GM21381 (cell line): ENCODE data around the gene GRAP.

Source experiments
- ATAC-seq: cut with Tn5 transposase; IDR thresholded peaks from one replicate; pipeline ENCODE4 v1.9.1; 2021; ENCODE audit warnings: mild to moderate bottlenecking, moderate library complexity; ENCODE audit not compliant: unreplicated experiment

GRAP gene

DNA sequence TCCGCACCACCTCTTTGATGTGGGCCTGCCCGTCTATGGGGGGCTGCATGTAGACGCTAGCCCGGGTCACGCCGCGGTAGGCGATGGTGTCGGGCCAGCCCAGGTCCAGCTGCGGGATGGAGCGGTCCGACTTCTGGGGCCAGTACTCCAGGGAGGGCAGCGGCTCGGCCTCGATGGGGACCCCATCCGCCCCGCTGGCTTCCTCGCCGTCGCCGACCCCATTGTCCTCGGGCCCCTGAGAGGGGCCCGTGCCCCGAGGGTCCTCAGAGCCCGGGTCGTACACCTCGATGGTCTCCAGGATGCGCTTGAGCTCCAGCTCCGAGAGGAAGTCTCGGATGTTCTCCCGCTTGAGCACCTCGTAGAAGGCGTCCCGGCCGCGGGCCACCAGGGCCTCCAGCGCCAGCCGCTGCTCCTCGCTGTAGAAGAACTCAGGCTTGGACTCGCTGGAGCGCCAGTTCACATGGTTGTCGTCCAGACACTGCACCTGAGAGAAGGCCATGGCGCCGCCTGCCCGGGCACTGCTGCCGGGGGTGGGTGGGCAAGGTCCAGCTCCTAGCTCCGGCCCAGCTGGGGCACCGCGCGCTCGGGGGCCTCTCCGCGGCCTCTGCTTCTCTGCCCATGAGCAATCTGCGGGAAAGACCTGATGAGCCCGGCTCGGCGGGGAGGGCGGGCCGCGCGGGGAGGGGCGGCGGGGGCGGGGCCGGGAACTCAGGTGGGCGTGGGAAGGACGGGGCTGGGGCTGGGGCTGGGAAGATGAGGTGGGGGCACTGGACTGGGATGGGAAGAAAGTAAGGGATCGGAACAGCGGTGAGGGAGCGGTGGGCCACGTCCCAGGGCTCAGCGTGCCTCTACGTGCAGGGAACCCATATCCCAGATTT is 43.0 kb downstream of the GRAP start:
- no peak for ATAC-seq

DNA sequence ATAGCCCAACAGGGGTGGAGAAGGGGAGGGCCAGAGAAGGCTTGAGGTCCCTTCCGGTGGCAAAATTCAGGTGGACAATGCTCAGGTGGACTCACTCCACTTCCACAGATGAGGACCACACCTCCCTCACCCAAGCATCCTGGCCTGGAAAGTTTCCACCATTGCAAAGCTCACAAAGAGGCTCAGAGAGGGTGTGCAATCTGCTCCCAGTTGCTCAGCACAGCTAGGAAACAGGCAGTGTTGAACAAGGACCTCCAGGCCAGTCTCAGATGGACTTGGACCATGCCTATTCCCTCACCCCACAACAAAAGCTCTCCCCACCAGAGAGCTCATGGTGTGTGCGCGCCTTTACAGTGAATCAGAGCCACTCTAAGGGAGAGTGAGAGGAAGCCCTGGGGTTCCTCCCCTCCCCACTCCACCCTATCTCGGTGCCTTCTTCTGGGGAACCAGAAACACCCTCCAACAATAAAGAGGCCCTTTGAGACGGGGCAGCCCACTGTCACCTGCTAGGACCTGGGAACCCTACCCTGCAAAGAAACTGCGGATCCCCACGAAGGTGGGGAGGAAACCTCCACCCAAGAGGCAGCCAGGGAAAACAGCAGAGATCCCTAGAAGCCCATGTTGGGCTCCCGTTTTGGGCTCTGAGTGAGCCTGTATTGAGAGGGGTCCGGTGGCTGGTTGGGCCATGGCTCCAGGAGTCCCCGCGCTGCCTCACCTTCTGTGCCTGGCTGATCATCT is 43.8 kb downstream of the GRAP start:
- no peak for ATAC-seq

DNA sequence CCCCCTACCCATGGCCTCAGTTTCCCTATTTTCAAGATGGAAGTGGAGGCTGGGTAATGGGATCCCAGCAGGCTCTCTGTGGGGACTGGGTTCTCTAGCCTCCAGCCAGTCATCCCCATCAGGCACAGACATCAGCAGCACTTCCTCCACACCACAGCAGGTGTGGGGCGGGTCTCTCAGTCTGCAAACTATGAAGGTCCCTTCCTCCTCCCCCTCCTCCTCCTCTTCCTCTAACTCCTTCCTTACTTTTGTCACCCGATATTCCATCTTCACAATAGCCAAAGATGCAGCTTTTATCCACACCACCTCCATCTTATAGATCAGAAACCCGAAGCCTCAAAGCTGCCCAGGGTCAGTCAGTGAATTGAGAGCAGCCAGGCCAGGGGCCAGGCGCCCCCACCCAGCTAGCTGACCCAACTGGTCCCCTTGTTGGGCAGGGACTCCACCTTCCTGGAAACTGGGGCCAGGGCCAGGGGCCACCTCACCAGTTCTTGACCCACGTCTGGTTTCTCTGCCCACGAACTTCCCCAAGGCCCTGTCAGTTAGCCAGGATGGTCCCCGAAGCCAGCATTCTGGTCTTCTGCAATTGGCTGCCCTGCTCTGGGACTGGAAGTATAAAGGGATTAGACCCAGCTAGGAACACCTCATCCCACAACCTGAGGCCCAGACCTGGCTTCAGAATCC is 44.7 kb downstream of the GRAP start:
- ATAC-seq, result no peak

DNA sequence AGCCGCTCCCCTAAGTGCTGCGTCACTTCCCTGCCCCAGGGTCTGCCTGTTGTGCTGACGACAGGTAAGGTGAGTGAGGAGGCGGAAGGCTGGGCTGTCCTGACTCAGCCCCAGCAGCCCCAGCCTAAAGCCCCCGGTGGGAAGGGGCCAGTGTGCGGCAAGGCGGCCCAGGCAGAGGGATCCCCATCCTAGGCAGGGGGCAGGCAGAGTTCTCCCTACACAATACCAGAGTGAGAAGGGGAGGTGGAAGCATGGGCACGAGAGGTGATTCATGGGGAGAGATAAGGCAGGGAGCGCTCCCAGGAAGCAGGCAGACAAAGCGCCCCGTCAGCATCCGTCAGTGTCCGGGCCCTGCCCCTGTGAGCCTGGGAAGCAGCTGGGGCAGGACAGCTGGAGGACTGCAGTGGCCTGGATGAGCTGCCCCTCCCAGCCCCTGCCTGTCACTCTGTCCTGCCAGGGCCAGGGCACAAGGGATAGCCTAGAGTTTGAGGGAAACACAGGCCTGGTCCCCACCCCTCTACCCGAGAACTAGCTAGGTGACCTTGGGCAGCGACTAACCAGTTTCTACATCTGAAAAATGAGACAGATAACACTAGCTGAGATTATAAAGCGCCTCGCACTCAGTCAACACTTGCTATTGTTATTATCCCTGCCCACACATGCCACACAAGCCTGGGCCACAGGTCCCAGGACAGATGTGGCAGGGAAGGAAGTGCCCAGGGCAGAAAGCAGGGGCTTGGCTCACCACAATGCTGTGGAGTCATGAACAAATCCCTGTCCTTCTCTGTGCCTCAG is 46.0 kb downstream of the GRAP start:
- no peak for ATAC-seq

DNA sequence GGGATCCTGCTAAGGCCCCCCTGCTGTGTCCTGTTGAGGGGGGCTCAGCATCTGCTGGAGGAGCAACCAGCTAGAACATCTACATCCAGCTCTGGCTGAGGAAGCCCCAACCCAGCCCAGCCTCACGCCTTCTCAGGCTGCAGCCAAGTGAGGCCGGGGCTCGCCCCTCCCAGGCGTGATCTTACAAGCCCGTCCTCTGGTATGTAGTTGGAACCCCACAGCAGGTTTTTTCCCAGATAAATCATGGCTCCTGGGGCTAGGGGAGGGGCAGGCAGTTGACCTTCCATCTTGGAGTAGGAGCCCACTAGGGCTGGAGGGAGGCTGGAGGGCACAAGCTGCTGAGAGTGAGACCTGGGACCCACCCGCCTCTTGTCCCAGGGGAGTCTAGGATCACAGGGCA is 46.8 kb downstream of the GRAP start:
- no peak for ATAC-seq

DNA sequence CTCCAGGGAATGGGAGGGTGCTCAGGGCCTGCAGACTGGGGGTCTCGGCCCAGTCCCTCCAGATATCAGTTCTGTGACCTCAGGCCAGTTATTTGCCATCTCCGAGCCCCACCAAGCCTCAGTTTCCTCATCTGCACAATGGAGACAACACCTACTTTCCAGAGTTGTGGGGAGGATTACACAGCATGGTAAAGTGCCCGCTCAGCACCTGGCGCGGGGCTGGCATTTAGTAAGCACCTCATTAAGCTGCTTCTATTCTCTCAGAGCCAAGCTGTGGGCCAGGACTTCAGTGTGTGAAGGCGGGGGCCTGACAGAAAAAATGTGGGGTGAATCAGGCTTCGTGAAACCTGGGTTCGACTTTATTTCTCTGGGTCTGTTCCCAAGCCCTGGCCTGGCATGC is 47.4 kb downstream of the GRAP start:
- ATAC-seq, result no peak

DNA sequence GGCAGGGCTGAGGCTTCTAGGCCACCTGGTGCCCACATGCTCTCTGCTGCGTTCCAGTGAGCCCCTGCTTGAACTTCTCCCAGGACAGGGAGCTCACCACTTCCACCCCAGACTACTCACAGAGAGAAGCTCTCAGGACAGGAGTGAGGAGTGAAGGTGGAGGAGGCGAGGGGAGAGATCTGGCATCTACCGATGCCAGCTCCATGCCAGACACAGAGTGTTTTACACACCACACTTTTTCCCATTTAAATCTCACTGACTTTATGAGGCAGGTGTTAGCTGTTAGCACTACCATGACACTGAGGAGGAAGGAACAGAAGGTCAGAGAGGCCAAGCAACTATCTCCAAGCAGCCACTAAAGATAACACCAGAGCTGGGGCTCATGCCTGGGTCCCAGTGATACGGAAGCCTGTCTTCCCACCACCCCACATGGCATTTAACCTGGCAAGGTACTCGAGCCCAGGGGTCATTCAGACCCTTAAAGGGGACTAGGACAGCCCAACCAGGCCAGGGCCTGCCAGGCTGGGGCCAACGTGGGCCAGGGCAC is 49.0 kb downstream of the GRAP start:
- no peak for ATAC-seq

DNA sequence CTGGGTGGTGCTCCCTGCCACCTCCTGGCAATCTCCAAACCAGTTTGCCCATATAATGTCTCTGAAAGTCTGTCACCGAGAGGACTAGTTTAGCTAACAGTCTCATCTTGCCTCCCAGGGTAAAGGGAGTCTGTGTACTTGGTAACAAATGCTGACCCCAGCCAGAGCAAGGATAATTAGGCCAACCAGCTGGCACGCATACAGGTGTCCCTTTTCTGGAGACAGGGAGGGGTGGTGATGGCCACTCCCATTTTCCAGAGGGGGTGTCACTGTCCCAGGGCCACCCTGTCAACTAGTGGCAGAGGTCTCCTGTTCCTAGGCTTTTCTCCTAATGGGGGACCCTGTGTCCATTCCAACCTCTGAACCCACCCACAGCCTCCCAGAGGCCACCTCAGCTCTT is 50.3 kb downstream of the GRAP start:
- no peak for ATAC-seq

DNA sequence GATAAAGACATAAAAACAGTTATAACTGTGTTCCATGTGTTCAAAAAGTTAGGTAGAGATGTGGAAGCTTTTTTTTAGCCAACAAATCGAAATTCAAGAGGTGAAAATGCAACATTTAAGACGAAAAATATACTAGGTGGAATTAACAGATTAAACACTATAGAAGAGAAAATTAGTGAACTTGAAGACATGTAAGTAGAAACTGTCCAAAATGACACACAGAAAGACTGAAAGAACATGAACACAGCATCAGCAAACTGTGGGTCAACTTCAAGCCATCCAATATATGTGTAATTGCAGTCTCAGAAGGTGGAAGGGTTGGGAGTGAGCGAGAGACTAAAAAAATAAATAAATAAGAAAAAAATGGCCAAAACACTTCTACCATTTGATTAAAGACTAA is 51.5 kb downstream of the GRAP start:
- ATAC-seq, result no peak

DNA sequence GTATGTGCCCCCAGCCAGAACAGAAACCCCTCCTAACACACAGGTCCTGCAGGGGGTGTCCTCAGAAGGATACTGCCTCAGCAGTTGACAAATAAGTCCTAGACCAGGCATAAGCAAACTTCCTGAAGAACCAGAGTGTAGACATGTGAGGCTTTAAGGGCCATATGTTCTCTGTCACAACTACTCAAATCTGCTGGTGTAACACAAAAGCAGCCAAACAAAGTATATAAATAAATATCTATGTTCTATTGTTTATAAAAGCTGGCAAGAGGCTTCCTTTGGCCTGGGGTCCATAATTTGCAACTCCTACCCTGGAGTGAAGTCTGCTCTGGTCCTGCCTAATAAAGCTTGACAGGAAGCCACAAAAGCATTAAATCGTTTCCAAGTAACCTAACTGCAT is 52.1 kb downstream of the GRAP start:
- ATAC-seq, result no peak

DNA sequence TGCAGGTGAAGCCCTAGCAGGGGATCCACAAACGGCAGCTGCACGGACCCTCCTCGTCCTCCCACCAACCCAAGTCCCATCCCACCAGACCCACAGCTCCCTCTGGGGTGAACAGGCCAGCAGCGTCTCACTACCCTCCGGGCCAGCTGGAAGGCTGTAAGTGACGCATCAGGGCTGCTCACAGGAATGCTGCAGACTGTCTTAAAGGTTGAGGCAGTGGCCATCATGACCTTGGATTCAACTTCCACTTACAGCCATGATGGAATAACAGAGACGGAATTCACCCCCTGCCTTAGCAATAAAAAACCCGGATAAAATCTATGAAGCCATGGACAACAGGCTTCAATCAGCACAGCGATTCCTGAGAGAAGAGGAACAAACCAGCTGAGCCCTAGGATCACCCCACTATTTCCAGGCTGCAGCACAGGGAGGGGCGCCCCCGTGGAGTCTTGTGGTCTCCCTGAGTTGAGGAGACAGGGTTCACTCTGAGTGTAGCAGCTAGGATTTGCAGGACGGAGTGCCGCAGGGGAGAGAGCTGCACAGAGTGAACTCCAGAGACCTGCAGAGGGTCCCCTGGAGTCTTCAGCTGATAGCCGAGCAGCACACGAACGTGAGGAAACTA is 52.7 kb downstream of the GRAP start:
- ATAC-seq, result no peak

DNA sequence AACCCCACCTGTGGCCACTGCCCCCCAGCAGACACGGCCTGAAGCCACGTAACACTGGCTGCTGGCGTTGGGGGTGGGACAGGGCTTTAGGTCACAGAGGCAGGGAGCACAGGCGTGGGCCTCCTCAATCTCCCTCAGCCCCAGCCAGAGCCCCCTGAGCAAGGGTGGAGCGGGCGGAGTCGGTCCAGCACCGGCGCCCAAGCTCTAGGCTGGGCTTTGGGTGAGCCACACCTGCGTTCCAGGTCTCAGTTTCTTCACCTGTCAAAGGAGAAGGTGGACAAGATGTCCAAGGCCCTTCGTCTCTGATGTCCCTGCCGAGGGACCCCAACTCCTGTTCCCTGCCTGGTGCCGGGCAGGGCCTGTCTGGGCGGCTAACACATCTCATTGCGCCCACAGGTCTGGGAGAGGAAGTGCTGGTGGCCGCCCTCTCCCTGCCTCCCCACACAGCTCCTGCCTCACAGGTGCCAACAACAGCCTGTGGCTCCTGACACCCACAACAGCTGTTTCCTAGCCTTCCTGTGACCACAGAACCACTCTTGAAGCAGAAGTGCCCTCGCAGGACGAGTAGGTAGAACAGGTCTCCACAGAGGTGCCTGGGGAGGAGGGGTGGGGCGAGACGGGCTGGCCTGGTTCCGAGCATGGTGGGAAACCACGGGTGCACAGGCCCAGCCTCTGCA is 54.2 kb downstream of the GRAP start:
- ATAC-seq, result no peak

DNA sequence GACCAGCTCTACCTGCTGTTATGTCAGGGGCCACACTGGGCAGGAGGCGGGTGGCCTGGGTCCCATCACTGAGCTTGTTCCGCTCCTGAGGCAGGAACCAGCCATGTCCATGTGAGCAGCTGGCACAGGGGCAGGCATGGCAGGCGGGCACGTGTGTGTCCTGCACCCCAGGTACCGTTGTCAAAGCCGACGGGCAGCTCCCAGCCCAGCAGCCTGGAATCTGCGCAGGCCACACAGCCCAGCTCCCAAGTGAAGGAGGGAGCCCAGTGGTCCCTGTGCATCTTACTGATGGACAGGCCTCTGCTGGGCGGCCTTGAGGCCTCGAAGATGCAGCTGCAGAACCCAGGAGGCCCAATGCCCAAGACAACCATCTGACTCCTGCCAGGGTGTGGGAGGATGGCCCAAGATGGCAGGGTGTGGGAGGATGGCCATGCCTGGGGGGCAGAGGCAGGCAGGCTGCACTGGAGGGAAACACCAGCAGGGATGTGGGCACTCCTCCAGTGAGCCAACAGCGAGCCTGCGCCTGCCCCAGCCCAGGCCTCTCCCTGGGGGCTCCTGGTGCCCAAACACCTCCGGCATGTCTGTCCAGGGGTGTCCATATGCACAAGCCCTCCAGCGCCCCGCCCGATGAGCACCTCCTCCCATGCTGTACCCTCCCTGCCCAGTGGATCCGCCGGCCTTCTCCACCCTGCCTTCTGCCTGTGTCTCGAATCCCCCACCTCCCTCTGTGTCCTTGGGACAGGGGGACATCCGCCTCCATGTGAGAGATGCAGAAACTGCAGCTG is 55.0 kb downstream of the GRAP start:
- ATAC-seq, result no peak

DNA sequence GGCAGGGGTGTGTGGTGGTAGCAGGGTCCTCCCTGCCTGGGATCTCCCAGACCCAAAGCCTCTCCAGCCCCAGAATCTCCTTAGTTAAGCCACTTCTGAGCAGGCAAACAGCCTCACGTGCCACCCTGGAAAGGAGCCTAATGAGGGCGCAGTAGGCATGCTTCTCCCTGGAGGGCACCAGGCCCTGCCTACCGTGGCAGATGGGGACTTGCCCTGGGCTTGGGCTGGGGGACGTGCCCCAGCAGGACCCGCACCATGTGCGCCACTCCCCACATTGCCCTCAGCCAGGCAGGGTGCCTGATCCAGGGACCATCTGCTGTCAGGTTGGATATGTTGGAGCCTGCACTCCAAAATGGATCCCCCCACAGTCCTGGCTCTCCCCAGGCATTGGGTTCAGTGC is 56.4 kb downstream of the GRAP start:
- ATAC-seq, result no peak

DNA sequence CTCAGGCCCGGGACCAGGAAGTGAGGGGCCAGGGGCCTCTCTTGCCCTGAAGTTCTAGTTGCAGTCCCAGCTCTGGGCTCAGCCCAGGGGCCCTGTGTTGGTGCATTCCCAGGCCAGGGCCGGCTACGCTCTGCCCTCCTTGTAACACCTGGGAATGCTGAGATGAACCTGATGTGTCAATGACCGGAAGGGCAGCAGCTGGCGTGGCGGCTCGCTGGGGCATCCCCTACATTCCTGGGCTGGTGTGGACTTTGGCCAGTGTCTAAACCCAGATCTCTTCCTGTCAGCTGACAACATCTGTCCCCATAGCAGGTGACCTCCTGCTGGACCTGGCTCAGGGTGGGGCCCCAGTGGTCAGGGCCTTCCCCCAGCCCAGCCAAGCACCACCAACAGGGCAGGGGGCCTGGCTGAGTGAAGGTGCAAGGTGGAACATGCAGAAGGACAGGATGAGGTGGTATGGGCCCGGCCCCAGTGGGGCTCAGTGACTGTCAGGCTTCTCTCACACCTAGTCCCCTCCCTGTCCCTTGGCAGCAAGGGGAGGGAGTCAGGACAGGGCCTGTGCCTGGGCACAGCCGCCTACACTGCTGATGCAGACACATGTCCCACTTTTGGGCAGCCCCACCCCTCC is 58.1 kb downstream of the GRAP start:
- no peak for ATAC-seq

DNA sequence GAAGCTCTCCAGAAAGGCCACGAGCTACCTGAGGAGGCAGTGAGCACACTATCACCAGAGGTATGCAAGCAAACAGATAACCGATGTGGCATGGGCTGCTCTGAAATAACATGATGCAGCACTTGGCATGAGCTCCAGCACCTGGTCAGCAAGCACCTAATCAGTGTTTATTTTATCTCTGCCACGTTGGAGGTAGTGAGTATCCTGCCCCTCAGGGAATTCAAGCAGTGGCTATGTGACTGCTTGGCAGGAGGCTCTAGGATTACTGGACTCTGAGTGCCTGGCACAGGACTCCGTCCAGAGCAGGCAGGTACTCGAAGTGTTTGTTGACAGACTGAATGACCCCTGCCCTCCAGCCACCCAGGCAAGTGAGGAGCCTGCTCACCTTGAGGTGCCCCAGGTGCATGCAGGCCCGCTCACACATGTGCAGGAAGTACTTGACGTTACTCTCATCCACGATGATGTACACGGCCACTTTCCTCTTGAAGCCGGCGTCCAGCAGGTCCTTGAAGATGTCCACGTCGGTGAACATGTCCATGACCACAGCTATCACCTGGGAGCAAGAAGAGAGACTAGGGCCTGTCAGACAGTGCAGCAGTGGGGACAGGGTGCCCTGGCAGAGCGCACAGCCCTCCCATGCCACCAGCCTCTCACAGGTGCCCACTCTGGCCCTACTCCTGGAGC is 58.8 kb downstream of the GRAP start:
- no peak for ATAC-seq

DNA sequence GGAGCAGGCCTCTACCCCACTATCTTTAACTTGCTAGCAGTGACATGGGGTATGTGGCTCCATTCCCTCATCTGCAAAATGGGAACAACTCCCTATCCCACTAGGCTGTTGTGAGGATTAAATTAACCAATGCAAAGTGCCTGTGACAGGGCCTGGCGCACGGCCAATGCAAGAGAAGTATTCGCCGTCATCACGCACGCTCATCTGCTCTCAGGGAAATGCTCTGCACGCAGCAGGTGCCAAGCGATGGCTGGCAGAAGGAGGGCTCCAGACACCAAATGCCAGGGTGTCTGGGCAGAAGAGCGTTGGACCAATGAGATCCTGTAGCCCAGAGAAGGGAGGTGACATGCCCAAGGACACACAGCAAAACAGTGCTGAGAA is 59.5 kb downstream of the GRAP start:
- no peak for ATAC-seq
